GM13976 (cell line): ENCODE data around the gene PDE9A.

ENCODE experiments used
- DNase-seq: peaks from one replicate; pipeline ENCODE4 v3.0.0; 2012; ENCODE audit warnings: low spot score
- CTCF ChIP-seq: IDR thresholded peaks from 2 replicates; pipeline ENCODE4 v1.5.1; 2012; ENCODE audit warnings: borderline replicate concordance, mild to moderate bottlenecking; ENCODE audit not compliant: insufficient read depth; ENCODE audit errors: extremely low read depth, missing control alignments, control extremely low read depth
- in situ Hi-C: fragments of 300-500 bp; cut with MboI; formaldehyde crosslinking; loops from one replicate; pipeline ENCODE4 v1.12.0; 2022; ENCODE audit warnings: low sequenced_read_pairs, mixed read lengths, inconsistent platforms; ENCODE audit not compliant: unreplicated experiment

Gene PDE9A

DNA sequence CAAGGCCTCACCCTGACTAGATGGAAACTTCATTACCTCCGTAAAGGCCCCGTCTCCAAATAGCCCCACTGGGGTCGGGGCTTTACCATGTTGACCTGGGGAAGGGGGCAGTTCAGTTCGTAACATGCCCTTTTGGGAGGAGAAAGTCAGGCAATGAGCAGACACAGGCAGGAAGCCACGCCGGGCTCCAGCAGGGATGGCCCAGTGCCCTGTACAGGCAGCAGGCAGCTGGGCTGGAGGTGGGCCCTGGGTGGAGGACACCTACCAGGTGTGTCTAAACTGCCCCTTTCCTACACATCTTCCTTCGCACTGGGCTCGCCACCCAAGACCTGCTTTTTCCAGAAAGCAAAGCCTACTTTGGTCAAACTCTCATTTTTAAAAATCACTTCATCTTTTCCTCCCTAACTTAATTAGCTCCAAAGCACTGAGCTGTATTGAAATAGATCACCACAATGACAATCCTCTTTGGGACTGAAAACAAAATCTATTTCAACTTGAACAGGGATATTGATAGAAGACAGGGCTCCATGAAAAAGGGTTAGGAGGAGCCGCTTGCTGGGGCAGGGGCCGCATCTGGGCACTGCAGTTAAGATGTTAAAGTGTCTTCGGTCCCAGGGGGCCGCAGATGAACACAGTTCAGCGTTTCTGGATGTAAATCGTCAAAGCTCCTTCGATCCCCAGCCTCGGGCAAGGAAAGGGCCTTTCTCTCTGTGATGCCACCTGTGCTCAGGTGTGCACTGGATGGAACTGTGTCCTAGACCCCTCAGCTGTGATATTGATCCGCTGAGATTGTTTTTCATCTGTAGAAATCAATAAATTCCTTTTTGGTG lies 104.6 kb downstream of the PDE9A start:
- no peak for DNase-seq
- TF ChIP-seq CTCF = no peak
- in situ Hi-C loops = no loop called here

DNA sequence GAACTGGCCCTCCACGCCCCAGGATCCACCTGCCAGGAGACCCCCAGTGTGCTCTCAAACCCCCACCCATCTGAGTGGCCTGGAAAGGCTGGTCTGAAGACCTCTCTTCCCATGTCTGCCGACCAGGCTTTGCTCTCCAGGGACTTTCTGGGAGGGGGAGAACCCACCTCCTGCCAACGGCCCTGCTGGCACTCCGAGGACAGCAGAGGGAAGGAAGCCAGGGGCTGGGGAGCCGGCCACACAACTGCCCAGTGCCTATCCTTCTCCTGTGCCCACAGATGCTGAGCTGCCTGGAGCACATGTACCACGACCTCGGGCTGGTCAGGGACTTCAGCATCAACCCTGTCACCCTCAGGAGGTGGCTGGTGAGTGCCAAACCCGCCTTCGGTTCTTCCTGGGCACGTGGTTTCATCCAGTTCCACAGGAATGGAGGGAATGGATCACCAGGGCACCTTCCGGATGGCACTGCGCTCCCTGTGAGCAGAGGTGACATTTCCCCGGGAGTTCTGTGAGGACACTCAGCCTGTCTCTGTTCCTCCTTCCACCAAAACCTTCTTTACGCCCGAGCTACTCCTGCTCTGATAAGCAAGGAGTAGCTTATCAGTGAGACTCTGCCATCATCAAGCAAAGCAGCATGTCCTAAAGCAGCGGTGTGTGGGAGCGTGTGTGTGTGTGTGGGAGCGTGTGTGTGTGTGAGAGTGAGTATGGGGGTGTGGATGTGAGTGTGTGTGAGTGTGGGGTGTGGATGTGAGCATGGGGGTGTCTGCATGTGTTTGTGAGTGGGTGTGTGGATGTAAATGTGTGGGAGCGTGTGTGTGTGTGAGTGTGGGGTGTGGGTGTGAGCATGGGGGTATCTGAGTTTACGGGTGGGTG lies 105.5 kb downstream of the PDE9A start:
- in situ Hi-C loops = no loop called here
- DNase-seq = no peak
- no peak for TF ChIP-seq CTCF

GRCh38 chr21:42759594-42759927 lies 106.1 kb downstream of the PDE9A start:
- in situ Hi-C loops = no loop called here
- TF ChIP-seq CTCF = no peak
- DNase-seq = no peak

- TF ChIP-seq CTCF = no peak
- in situ Hi-C loops = no loop called here
- no peak for DNase-seq
These were observed 107.0 kb downstream of the PDE9A start for GRCh38 chr21:42760361-42760950.

DNA sequence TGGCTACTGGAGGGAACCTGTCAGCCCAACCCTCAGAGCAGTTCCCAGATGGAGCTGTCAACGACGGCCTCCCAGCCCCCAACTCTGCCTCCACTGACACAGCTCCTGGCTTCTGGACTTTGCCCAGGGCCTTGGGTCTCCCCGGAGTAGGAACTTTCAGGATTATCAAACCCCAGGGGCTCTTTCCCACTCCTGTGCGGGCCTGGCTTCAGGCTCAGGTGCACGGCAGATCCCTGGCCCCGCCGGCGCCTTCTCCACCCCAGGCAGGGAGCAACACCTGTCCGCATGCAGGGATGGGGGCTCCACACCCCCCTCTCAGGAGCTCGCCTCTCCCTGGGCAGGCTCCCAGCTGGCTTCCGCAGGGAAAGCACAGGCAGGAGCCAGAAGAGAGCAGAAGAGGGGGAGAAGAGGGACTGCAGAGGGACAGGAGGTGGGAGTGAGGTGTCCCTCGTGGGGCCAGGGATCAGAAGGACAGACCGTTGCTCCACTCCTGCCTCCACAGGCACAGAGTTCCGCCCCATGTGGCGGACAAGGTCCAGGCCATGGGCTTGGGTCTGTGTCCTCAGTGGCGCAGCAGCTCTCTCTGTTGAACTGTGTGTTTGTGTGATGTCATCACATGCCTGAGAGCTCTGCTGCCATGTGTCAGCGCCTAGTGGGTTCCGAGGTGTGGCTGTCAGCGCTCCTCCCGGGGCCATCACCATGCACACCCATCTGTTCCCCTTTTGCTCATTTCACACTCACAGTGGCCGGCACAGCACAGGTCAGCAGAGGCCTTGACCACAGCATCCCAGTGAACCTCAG lies 107.7 kb downstream of the PDE9A start:
- in situ Hi-C loops = no loop called here
- TF ChIP-seq CTCF = no peak
- DNase-seq = no peak
